GM12878 (cell line): ENCODE measurements around the gene SPTBN1. TPM values are rescaled to one million over a fixed set of nuclear protein-coding genes. Genes with fewer than 3 reads are reported as not detected.
"Not testable (repeated sequence)": the region's sequence is repeated elsewhere in the genome, so short reads cannot be mapped to it uniquely, and the experiment has no call there.

Experiments
- ATAC-seq: fragments of 200-7000 bp; cut with Tn5 transposase; 3 replicates; pipeline ENCODE4 v1.9.1; 2020; ENCODE audit warnings: mild to moderate bottlenecking, moderate library complexity
- BruUV-seq: library from RNA; stranded (reverse); fragments of 400-500 nt; replicated peaks from 2 replicates; lab custom pipeline; 2021; lab: Mats Ljungman, UMichigan
- CTCF ChIA-PET: fragments of 300-600 bp; sonication (Branson Sonifier 250); formaldehyde crosslinking; extraction: SDS; loops from one replicate; lab custom pipeline; 2021; ENCODE audit warnings: inconsistent platforms; lab: Yijun Ruan, JAX
- POLR2A ChIA-PET: fragments of 350-600 bp; formaldehyde crosslinking; extraction: SDS; loops from one replicate; lab custom pipeline; 2021; ENCODE audit warnings: inconsistent platforms; lab: Charles Lee
- RAD21 ChIA-PET: fragments of 300-600 bp; sonication (Branson Sonifier 250); formaldehyde crosslinking; loops from one replicate; lab custom pipeline; 2023; ENCODE audit warnings: antibody characterized with exemption; ENCODE audit not compliant: unreplicated experiment; lab: Charles Lee
- SMC1A ChIA-PET: fragments of 300-600 bp; sonication (Branson Sonifier 250); formaldehyde crosslinking; loops from one replicate; lab custom pipeline; 2023; ENCODE audit not compliant: unreplicated experiment, uncharacterized antibody; lab: Charles Lee
- DNase-seq: peaks from one replicate; pipeline ENCODE4 v3.0.0-alpha.2; 2011; ENCODE audit warnings: low read depth, low spot score
- FAIRE-seq: peaks from 3 replicates; lab custom pipeline; 2011; peaks lifted over from hg19 to GRCh38; lab: Jason Lieb, UNC
- H2AFZ ChIP-seq: 2 replicates; pipeline ENCODE4 v1.6.0; 2011; ENCODE audit warnings: low read depth, low read length, control low read depth; ENCODE audit not compliant: control insufficient read depth
- H3K27ac ChIP-seq: 2 replicates; pipeline ENCODE4 v1.5.1; 2011; ENCODE audit warnings: control low read depth; ENCODE audit not compliant: control insufficient read depth, insufficient read depth
- H3K27me3 ChIP-seq, 2 experiments: replicated peaks in 1 of 2; 2 replicates each; pipeline versions ENCODE4 v1.6.0 to v1.6.1; 2011; ENCODE audit warnings: low read length in 1 of 2; ENCODE audit not compliant: control insufficient read depth in 2 of 2, insufficient read depth in 2 of 2
- H3K36me3 ChIP-seq, 2 experiments: 2 replicates each; pipeline ENCODE4 v1.5.1; 2011; ENCODE audit warnings: low read length in 1 of 2; ENCODE audit not compliant: control insufficient read depth in 2 of 2, insufficient read depth in 2 of 2
- H3K4me1 ChIP-seq: 2 replicates; pipeline ENCODE4 v1.6.1; 2011; ENCODE audit warnings: mild to moderate bottlenecking, low read length, moderate library complexity, mixed read lengths; ENCODE audit not compliant: control insufficient read depth, insufficient read depth
- H3K4me2 ChIP-seq: 2 replicates; pipeline ENCODE4 v1.6.0; 2011; ENCODE audit warnings: control low read depth; ENCODE audit not compliant: control insufficient read depth, insufficient read depth
- H3K4me3 ChIP-seq: fragments of 200-600 bp; sonication (generic); 2 replicates; pipeline ENCODE4 v1.5.1; 2016
- H3K79me2 ChIP-seq: 2 replicates; pipeline ENCODE4 v1.6.0; 2011; ENCODE audit warnings: low read length; ENCODE audit not compliant: control insufficient read depth, insufficient read depth
- H3K9ac ChIP-seq: 2 replicates; pipeline ENCODE4 v1.8.0; 2011; ENCODE audit warnings: low read length, control low read depth, mixed read lengths; ENCODE audit not compliant: control insufficient read depth, insufficient read depth
- H3K9me3 ChIP-seq: replicated peaks from 3 replicates; pipeline ENCODE4 v1.5.1; 2011; ENCODE audit warnings: mild to moderate bottlenecking, low read length; ENCODE audit not compliant: control insufficient read depth, insufficient read depth
- H4K20me1 ChIP-seq: 2 replicates; pipeline ENCODE4 v1.6.0; 2011; ENCODE audit not compliant: control insufficient read depth, insufficient read depth
- HDGF ChIP-seq: fragments of 450-650 bp; IDR thresholded peaks from 2 replicates; pipeline ENCODE4 v1.6.1; 2016; ENCODE audit warnings: antibody characterized with exemption
- MYC ChIP-seq: IDR thresholded peaks from 2 replicates; pipeline ENCODE4 v1.6.1; 2011; ENCODE audit warnings: mild to moderate bottlenecking, low read length, moderate library complexity, inconsistent platforms; ENCODE audit not compliant: insufficient read depth, insufficient replicate concordance, insufficient read length, severe bottlenecking
- NFYA ChIP-seq: IDR thresholded peaks from 2 replicates; pipeline ENCODE4 v1.6.1; 2011; ENCODE audit warnings: low read depth, mild to moderate bottlenecking, low read length, improper control_type of control experiment, borderline replicate concordance
- NR2C1 ChIP-seq: fragments of 450-650 bp; IDR thresholded peaks from 2 replicates; pipeline ENCODE4 v1.6.1; 2017; ENCODE audit warnings: antibody characterized with exemption, mild to moderate bottlenecking, moderate library complexity
- POU2F2 ChIP-seq: IDR thresholded peaks from 3 replicates; pipeline ENCODE4 v1.6.1; 2011; ENCODE audit warnings: low read depth, mild to moderate bottlenecking, low read length, borderline replicate concordance
- RUNX3 ChIP-seq: IDR thresholded peaks from 2 replicates; pipeline ENCODE4 v1.6.1; 2012; ENCODE audit warnings: low read length, inconsistent platforms
- SMAD1 ChIP-seq: fragments of 450-650 bp; IDR thresholded peaks from 2 replicates; pipeline ENCODE4 v1.6.1; 2018; ENCODE audit warnings: mild to moderate bottlenecking, low read depth; ENCODE audit not compliant: partially characterized antibody
- STAT1 ChIP-seq: fragments of 450-650 bp; conservative IDR thresholded peaks from 2 replicates; pipeline ENCODE4 v1.6.1; 2014; ENCODE audit warnings: antibody characterized with exemption, mild to moderate bottlenecking
- TBL1XR1 ChIP-seq: IDR thresholded peaks from 2 replicates; pipeline ENCODE4 v1.6.1; 2012; ENCODE audit warnings: low read depth, low read length, improper control_type of control experiment
- WGBS: methylation state at CpG from one replicate; pipeline ENCODE4 v1.1.6; 2016; ENCODE audit warnings: low lambda C conversion rate; ENCODE audit not compliant: insufficient replicate concordance, insufficient coverage; ENCODE audit errors: missing lambda C conversion rate; 5-methylcytosine and 5-hydroxymethylcytosine counted together
- in situ Hi-C: fragments of 300-500 bp; cut with MboI; formaldehyde crosslinking; loops from 9 replicates; pipeline ENCODE4 v1.14.3; 2018; ENCODE audit warnings: mixed read lengths
- intact Hi-C: fragments of 100-400 bp; cut with micrococcal nuclease; formaldehyde crosslinking; loops from one replicate; pipeline ENCODE4 v1.14.2; 2022; ENCODE audit not compliant: unreplicated experiment
- polyA plus RNA-seq, 11 experiments: library from polyadenylated mRNA; depleted of rRNA in 4 of 11; unstranded in 6 of 11; stranded (reverse) in 5 of 11; fragments of >200 nt; fragmentation: Nextera tagmentation in 4 of 11; fragmentation: Illumina TruSeq in 1 of 11; extraction: Ambion mirVana in 4 of 11; extraction: Trizol in 1 of 11; gene quantifications; 1 replicate in 1 of 11; 2 replicates in 10 of 11; pipeline versions ENCODE4 v1.2.1 to v1.2.3, GENCODE V29; 2011 to 2016; ENCODE audit warnings: inconsistent platforms in 2 of 11, missing spikeins in 2 of 11, low read depth in 1 of 11
- total RNA-seq, 4 experiments: library from RNA; depleted of rRNA in 3 of 4; stranded (reverse); fragments of >200 nt in 3 of 4; fragmentation: Illumina TruSeq in 1 of 4; extraction: Trizol in 1 of 4; gene quantifications; 2 replicates each; pipeline versions ENCODE4 v1.2.1 to v1.2.3, GENCODE V29; 2013 to 2021
- TF ChIP-seq, protein P1 (sequence below): fragments of 150-350 bp; IDR thresholded peaks from 2 replicates; pipeline ENCODE4 v1.6.1; 2014; ENCODE audit warnings: mild to moderate bottlenecking, low read depth, low read length
- TF ChIP-seq, protein P2 (sequence below): fragments of 450-650 bp; IDR thresholded peaks from 2 replicates; pipeline ENCODE4 v1.6.1; 2014; ENCODE audit warnings: mild to moderate bottlenecking
- TF ChIP-seq, protein P3 (sequence below): IDR thresholded peaks from 2 replicates; pipeline ENCODE4 v1.6.1; 2012; ENCODE audit warnings: low read depth, low read length, improper control_type of control experiment

The SPTBN1 gene
- total and polyA plus RNA-seq, 10 of the 15 experiments (the other 5 are each of a cell fraction or from before 2014, with no cell fraction given): 20.6 to 154 (median 76.7) TPM

DNA sequence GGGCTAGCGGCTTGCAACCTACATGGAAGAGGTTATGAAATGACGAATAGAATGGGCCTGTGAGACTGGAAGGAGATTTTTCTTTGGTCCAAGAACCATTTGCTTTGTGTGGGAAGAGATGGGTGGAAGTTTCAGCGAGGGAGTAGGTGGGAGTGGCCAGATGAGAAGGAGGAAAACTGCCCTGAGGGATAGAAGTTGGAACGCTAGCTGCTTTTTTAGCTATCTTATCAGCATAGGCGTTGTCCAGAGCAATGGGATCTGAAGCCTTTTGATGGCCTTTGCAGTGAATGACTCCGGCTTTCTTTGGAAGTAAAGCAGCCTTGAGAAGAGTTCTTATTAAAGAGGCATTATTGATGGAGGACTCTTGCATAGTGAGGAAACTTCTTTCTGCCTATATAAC is 52.4 kb downstream of the SPTBN1 start (continued):
- TF ChIP-seq STAT1: no peak
- no peak for TF ChIP-seq MYC
- no peak for TF ChIP-seq RUNX3
- no peak for TF ChIP-seq NFYA
- no peak for TF ChIP-seq TBL1XR1
- TF ChIP-seq, protein P1, sequence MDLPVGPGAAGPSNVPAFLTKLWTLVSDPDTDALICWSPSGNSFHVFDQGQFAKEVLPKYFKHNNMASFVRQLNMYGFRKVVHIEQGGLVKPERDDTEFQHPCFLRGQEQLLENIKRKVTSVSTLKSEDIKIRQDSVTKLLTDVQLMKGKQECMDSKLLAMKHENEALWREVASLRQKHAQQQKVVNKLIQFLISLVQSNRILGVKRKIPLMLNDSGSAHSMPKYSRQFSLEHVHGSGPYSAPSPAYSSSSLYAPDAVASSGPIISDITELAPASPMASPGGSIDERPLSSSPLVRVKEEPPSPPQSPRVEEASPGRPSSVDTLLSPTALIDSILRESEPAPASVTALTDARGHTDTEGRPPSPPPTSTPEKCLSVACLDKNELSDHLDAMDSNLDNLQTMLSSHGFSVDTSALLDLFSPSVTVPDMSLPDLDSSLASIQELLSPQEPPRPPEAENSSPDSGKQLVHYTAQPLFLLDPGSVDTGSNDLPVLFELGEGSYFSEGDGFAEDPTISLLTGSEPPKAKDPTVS: no peak
- no peak for TF ChIP-seq HDGF
- TF ChIP-seq SMAD1: no peak
- TF ChIP-seq, protein P2, sequence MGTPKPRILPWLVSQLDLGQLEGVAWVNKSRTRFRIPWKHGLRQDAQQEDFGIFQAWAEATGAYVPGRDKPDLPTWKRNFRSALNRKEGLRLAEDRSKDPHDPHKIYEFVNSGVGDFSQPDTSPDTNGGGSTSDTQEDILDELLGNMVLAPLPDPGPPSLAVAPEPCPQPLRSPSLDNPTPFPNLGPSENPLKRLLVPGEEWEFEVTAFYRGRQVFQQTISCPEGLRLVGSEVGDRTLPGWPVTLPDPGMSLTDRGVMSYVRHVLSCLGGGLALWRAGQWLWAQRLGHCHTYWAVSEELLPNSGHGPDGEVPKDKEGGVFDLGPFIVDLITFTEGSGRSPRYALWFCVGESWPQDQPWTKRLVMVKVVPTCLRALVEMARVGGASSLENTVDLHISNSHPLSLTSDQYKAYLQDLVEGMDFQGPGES: no peak
- TF ChIP-seq NR2C1: no peak
- TF ChIP-seq, protein P3, sequence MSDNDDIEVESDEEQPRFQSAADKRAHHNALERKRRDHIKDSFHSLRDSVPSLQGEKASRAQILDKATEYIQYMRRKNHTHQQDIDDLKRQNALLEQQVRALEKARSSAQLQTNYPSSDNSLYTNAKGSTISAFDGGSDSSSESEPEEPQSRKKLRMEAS: no peak
- TF ChIP-seq POU2F2: no peak
- TF ChIP-seq, all 136 proteins: peak for 0

DNA sequence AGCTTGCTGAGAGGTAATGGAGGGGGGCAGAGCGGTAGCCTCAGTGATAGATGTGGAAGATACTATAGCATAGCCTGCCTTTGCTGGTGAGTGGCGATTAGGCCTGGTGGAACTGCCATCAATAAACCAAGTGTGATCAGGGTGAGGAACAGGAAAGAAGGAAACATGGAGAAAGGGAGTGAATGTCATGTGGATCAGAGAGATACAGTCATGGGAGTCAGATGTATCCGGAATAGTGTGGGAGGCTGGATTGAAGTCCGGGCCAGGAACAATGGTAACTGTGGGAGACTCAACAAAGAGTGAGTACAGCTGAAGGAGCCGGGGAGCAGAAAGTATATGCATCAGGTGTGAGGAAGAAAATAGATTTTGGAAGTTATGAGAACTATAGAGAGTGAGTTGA is 52.9 kb downstream of the SPTBN1 start:
- H3K4me3 ChIP-seq, intact Hi-C loops, H3K4me2 ChIP-seq, DNase-seq, H4K20me1 ChIP-seq, H3K27ac ChIP-seq, H3K9ac ChIP-seq, H2AFZ ChIP-seq, BruUV-seq, in situ Hi-C loops, ATAC-seq, POLR2A ChIA-PET, H3K9me3 ChIP-seq, H3K36me3 ChIP-seq, H3K27me3 ChIP-seq, H3K79me2 ChIP-seq, CTCF ChIA-PET, FAIRE-seq, H3K4me1 ChIP-seq: not testable (repeated sequence)
- SMC1A ChIA-PET: interaction anchor here (1.5 kb wide), 1 partner anchor 10 kb away, joined by 4 read pairs; no protein-coding TSS in a partner anchor
- WGBS: 76% methylated on average over 5 of the region's 5 CpGs
- RAD21 ChIA-PET: interaction anchor here (1.0 kb wide), 1 partner anchor 14 kb away, joined by 3 read pairs; no protein-coding TSS in a partner anchor
